NCI-H146 treated with DMSO at 0.1 percent for 48 hours (cell line): ENCODE data around the gene MOB1A.
"Not testable (repeated sequence)": the region's sequence is repeated elsewhere in the genome, so short reads cannot be mapped to it uniquely, and the experiment has no call there.

Experiments
- DNase-seq: peaks from one replicate; lab custom pipeline; 2025; ENCODE audit not compliant: unreplicated experiment; lab: John Stamatoyannopoulos, UW

Gene MOB1A

GRCh38 chr2:74149570-74150319, 28.9 kb downstream of the MOB1A start:
- DNase-seq = no peak

DNA sequence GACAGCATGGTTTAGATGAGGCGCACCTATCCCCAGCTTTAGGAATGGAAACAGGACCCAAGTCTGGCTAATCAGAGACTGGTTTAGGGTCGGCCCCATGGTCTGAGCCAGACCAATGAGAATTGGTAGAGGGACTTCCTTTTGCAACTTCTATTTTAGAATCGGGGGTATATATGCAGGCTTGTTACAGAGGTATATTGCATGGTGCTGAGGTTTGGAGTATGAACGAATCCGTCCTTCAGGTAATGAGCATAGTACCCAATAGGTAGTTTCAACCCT, 29.5 kb downstream of the MOB1A start:
- DNase-seq = no peak

- DNase-seq = no peak
These were observed 30.0 kb downstream of the MOB1A start for GRCh38 chr2:74148457-74149246.

GRCh38 chr2:74147727-74148456, 30.8 kb downstream of the MOB1A start, which contains the start of gene BOLA3:
Gene BOLA3, minus strand, starts transcription at chr2:74147912. Its CDS starts 38 bp downstream, at chr2:74147874.
- peak; percentile 64 for DNase-seq

GRCh38 chr2:74146929-74147726, 31.6 kb downstream of the MOB1A start:
- DNase-seq = no peak

GRCh38 chr2:74142340-74142739, 36.3 kb downstream of the MOB1A start:
- no peak for DNase-seq

DNA sequence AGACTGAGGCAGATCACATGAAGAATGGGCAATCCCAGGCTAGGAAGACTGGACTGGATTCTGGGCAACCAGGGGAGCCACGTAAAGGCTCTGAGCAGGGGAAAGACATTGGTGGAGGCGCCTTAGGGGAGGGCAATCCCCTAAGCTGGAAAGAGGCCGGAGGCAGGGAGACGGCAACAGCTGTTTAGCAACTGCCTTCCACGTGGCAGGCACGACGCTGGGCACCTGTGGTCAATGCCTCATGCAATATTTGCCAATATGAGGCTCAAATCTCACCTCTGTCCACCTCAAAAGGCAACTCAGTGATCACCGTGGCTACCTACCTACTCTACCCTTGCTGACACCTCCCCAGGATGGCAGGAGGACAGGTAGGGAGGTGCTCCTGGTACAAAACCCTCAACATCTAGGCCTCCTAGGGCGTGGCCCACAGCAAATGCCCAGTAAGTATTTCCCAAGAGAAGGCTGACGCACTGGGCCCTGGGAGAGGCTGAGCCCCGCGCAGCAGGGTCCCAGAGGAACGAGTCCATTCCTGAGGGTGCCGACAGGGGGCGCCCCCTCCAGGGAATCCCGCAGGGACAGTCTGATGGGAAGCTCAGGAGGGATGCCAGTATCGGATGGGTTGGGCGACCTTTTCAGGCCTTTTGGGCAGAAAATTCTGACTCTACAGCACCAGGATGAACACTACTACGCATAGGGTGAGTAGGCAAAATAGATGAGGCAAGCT, 39.9 kb downstream of the MOB1A start:
- DNase-seq = no peak

- DNase-seq = no peak
These were observed 40.8 kb downstream of the MOB1A start for GRCh38 chr2:74137651-74138599.

GRCh38 chr2:74131901-74132300, 46.8 kb downstream of the MOB1A start:
- DNase-seq = no peak

DNA sequence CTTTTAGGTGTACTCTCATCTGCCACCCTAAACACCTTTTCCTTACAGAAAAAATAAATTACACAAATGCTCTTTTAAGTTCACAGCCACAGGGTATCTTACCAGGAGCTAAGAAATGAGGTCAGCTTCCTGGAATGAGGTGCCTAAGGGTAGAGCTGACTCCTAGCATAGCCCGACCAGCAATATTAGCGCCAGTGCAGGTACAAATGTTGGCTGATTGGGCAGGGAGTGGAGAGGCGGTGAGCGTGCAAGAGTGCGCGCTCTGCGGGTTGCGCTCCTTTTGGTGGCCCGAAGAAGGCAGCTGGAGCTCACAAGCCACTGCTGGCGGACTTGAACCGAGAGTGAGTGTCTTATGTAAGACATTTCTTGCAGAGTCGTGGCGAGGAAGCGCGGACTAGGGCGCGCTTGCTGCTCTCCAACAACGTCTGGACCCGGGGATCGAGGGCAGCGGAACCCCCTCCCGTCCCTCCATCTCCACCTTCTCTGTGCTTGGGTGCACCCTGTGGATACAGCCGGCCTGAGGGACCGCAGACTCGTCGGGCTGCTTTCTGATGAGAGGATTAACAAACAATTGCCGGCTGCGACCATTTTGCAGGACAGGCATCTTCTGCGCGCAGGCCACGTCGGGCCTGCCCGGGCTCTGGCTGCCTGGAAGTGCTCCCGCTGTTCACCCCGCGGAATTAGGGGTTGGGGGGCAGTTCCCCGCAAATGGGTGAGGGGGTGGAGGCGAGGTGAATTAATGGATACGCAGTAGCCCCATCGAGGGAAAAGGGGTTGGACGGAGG, 48.3 kb downstream of the MOB1A start:
- no peak for DNase-seq

DNA sequence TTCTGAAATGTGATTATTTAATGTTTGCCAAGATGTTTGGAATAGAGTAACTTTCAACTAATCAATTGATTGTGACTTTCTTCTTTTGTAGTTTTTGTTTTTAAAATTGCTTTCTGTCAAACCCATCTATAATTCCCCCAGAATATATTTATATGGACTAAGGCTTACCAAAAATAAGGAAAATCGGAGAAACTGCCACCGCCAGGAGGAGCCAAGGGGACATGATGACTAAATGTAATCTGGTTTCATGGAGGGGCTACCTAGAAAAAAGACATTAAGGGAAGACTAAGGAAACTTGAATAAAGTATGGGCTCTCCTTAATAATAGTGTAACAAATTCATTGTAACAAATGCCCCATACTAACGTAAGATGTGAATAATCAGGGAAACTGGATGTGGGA, 50.5 kb downstream of the MOB1A start:
- DNase-seq = no peak

DNA sequence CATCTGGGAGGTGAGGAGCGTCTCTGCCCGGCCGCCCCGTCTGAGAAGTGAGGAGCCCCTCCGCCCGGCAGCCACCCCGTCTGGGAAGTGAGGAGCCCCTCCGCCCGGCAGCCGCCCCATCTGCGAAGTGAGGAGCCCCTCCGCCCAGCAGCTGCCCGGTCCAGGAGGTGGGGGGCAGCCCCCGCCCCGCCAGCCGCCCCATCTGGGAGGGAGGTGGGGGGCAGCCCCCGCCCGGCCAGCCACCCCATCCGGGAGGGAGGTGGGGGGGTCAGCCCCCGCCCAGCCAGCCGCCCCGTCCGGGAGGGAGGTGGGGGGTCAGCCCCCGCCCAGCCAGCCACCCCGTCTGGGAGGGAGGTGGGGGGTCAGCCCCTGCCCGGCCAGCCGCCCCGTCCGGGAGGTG, 54.7 kb downstream of the MOB1A start:
- not testable (repeated sequence) for DNase-seq

- not testable (repeated sequence) for DNase-seq
These were observed 56.8 kb downstream of the MOB1A start for GRCh38 chr2:74121846-74122245.

- DNase-seq = no peak
These were observed 58.5 kb downstream of the MOB1A start for GRCh38 chr2:74119912-74120825.

GRCh38 chr2:74119339-74119738, 59.3 kb downstream of the MOB1A start:
- no peak for DNase-seq

DNA sequence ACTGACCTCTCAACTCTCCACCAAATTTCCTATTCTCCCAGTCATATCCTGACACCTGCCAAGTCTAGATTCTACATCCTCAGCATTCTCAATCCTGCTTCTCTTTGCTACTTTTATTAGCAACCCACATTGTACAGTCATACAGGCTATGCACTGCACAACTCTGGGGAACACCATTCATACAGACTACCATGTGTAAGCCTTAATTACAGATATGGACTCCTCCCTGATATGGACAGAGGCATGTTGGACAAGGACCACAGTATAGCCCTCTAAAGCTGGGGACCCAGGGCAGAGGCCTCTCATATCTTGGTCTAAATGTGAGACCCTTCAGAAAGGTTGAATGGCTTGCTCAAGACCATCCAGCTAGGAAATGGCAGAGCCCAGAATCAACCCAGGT, 67.3 kb downstream of the MOB1A start:
- DNase-seq = no peak

DNA sequence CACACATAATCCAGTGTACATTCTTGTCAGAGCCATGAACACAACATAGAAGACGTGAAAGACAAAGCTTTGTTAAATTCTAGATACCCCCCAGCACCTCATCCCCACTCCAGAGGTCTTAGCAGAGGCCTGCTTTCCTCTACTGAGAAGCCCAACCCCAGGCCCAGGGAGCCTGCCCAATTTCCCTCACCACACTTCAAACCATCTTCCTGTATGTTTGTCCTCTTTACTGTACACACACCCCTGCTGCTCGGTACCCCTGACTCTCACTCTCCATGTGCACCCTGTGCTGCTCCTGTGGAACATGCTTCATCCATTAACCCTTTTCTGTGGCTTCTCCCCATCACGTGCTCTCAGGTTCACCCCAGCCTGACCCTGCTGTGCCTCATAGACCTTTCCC, 68.1 kb downstream of the MOB1A start:
- DNase-seq = no peak
